Measurements from ENCODE around the gene HNF1A. TPM values are rescaled to one million over a fixed set of nuclear protein-coding genes. Genes with fewer than 3 reads are reported as not detected.

The HNF1A gene, protein sequence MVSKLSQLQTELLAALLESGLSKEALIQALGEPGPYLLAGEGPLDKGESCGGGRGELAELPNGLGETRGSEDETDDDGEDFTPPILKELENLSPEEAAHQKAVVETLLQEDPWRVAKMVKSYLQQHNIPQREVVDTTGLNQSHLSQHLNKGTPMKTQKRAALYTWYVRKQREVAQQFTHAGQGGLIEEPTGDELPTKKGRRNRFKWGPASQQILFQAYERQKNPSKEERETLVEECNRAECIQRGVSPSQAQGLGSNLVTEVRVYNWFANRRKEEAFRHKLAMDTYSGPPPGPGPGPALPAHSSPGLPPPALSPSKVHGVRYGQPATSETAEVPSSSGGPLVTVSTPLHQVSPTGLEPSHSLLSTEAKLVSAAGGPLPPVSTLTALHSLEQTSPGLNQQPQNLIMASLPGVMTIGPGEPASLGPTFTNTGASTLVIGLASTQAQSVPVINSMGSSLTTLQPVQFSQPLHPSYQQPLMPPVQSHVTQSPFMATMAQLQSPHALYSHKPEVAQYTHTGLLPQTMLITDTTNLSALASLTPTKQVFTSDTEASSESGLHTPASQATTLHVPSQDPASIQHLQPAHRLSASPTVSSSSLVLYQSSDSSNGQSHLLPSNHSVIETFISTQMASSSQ
- not detected for total RNA-seq
- polyA plus RNA-seq: not detected

- no peak within 1 kb of the TSS for H3K4me3 Mint-ChIP-seq
Measured at GRCh38 chr12:120978296-120979219, at the start of gene HNF1A. Gene HNF1A, plus strand, starts transcription at chr12:120978543. Its CDS starts 226 bp downstream, at chr12:120978769.

GRCh38 chr12:120928864-120929652, 49.3 kb upstream of the HNF1A start:
- Histone ChIP-seq H3K27me3 (ENCODE audit: insufficient read depth, low read length, poor library complexity, severe bottlenecking) (no peaks in the 10 kb centered on the region), H3K27ac (ENCODE audit: low read depth, low read length) (no peak overlapping the region), H3K4me3 (ENCODE audit: low read length) (no peak overlapping the region), H3K4me1 (ENCODE audit: insufficient read depth, low read length) (no peaks in the 10 kb centered on the region), H3K9me3 (ENCODE audit: low read length) (no peaks in the 10 kb centered on the region), H3K36me3 (ENCODE audit: insufficient read depth, low read length) (no peaks in the 10 kb centered on the region)
- no peaks in the 10 kb centered on the region for H3K36me3 Mint-ChIP-seq
- no peak for DNase-seq
- H3K27me3 Mint-ChIP-seq: peaks cover 3% of the 10 kb centered on the region in 2 donors
- CTCF ChIA-PET: no interaction called here
- no peaks in the 10 kb centered on the region for H3K9me3 Mint-ChIP-seq
- POLR2A ChIA-PET: no interaction called here
- no peak overlapping the region for H3K4me3 Mint-ChIP-seq
- no peak overlapping the region for H3K27ac Mint-ChIP-seq
- H3K4me1 Mint-ChIP-seq: no peaks in the 10 kb centered on the region

More at GRCh38 chr12:120978296-120979219, at the start of gene HNF1A:
- Histone ChIP-seq H3K4me3 (ENCODE audit: low read length) (no peak within 1 kb of the TSS), H3K36me3 (ENCODE audit: insufficient read depth, low read length) (no peaks in the 10 kb centered on the region), H3K27ac (ENCODE audit: low read depth, low read length) (no peak within 1 kb of the TSS), H3K9me3 (ENCODE audit: low read length) (no peaks in the 10 kb centered on the region), H3K4me1 (ENCODE audit: insufficient read depth, low read length) (no peaks in the 10 kb centered on the region), H3K27me3 (ENCODE audit: insufficient read depth, low read length, poor library complexity, severe bottlenecking) (no peaks in the 10 kb centered on the region)
- no peaks in the 10 kb centered on the region for H3K36me3 Mint-ChIP-seq
- CTCF ChIA-PET: no interaction called here
- H3K27ac Mint-ChIP-seq: peak within 1 kb of the TSS in 1 of 8 donors; percentile 43
- no peaks in the 10 kb centered on the region for H3K4me1 Mint-ChIP-seq
- POLR2A ChIA-PET: no interaction called here
- no peak for DNase-seq
- H3K9me3 Mint-ChIP-seq: no peaks in the 10 kb centered on the region
- H3K27me3 Mint-ChIP-seq: no peaks in the 10 kb centered on the region

- Histone ChIP-seq H3K36me3 (ENCODE audit: insufficient read depth, low read length) (no peaks in the 10 kb centered on the region), H3K4me1 (ENCODE audit: insufficient read depth, low read length) (no peaks in the 10 kb centered on the region), H3K27me3 (ENCODE audit: insufficient read depth, low read length, poor library complexity, severe bottlenecking) (no peaks in the 10 kb centered on the region), H3K9me3 (ENCODE audit: low read length) (no peaks in the 10 kb centered on the region), H3K27ac (ENCODE audit: low read depth, low read length) (no peak overlapping the region), H3K4me3 (ENCODE audit: low read length) (no peak overlapping the region)
- Mint-ChIP-seq H3K27me3 (peaks cover 3 to 4% of the 10 kb centered on the region in 2 donors), H3K4me1 (no peaks in the 10 kb centered on the region), H3K4me3 (no peak overlapping the region), H3K36me3 (no peaks in the 10 kb centered on the region), H3K9me3 (no peaks in the 10 kb centered on the region), H3K27ac (no peak overlapping the region)
- CTCF ChIA-PET: no interaction called here
- no peak for DNase-seq
- POLR2A ChIA-PET: no interaction called here
Measured at GRCh38 chr12:120930032-120930431, 48.3 kb upstream of the HNF1A start.

GRCh38 chr12:120932058-120932457, 46.3 kb upstream of the HNF1A start:
- H3K27ac ChIP-seq (ENCODE audit: low read depth, low read length): no peak overlapping the region
- Mint-ChIP-seq H3K36me3 (no peaks in the 10 kb centered on the region), H3K4me1 (no peaks in the 10 kb centered on the region), H3K27me3 (peaks cover 3 to 6% of the 10 kb centered on the region in 2 donors), H3K27ac (no peak overlapping the region), H3K4me3 (no peak overlapping the region), H3K9me3 (no peaks in the 10 kb centered on the region)
- H3K4me3 ChIP-seq (ENCODE audit: low read length): no peak overlapping the region
- no peaks in the 10 kb centered on the region for H3K9me3 ChIP-seq (ENCODE audit: low read length)
- no peaks in the 10 kb centered on the region for H3K4me1 ChIP-seq (ENCODE audit: insufficient read depth, low read length)
- CTCF ChIA-PET: interaction anchor here (1.5 kb wide), 1 partner anchor 40 kb away, joined by 4 read pairs; no protein-coding TSS in a partner anchor
- H3K27me3 ChIP-seq (ENCODE audit: insufficient read depth, low read length, poor library complexity, severe bottlenecking): no peaks in the 10 kb centered on the region
- POLR2A ChIA-PET: no interaction called here
- no peaks in the 10 kb centered on the region for H3K36me3 ChIP-seq (ENCODE audit: insufficient read depth, low read length)
- no peak for DNase-seq

DNA sequence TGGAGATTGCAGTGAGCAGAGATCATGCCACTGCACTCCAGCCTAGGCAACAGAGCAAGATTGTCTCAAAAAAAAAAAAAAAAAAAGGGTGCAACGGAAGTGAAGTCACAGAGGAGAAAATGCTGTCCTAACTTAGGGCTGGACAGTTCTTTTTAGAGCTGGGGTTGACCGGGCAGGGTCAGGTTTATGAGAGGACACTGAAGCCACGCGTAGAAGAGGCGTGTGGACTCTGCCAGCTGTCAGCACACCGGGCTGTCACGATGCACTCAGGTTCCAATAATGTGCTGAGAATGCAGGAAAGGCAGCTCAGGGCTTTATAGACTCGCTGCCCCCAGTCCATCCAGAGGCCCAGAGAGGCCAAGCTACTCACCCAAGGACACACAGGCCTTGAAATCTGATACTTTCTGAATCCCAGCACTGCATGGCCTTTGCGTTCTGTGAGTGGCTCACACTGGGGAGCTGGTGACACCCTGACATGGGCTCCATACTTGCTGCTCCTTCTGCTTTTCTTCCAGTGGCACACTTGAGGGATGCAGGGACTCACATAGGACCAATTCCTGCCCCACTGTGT, 45.3 kb upstream of the HNF1A start:
- no peaks in the 10 kb centered on the region for H3K36me3 ChIP-seq (ENCODE audit: insufficient read depth, low read length)
- DNase-seq: no peak
- POLR2A ChIA-PET: no interaction called here

DNA sequence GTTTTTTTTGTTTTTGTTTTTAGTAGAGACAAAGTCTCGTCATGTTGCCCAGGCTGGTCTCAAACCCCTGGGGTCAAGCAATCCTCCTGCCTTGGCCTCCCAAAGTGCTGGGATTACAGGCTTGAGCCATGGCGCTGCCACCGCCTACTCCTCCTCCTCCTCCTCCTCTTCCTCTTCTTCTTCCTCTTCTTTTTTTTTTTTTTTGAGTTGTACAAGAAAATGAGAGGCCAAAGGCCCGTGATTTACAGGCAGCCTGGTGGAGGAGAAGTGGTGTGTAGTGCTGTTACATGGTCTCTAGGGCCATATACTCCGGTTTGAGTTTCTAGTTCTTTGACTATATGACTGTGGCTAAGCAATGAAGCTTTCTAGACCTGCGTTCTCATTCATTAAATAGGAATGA, 44.6 kb upstream of the HNF1A start:
- Histone ChIP-seq H3K4me3 (ENCODE audit: low read length) (no peak overlapping the region), H3K27me3 (ENCODE audit: insufficient read depth, low read length, poor library complexity, severe bottlenecking) (no peaks in the 10 kb centered on the region), H3K4me1 (ENCODE audit: insufficient read depth, low read length) (no peaks in the 10 kb centered on the region), H3K9me3 (ENCODE audit: low read length) (no peaks in the 10 kb centered on the region), H3K36me3 (ENCODE audit: insufficient read depth, low read length) (no peaks in the 10 kb centered on the region), H3K27ac (ENCODE audit: low read depth, low read length) (no peak overlapping the region)
- Mint-ChIP-seq H3K4me3 (no peak overlapping the region), H3K27me3 (peaks cover 9 to 14% of the 10 kb centered on the region in 2 donors), H3K27ac (no peak overlapping the region), H3K36me3 (no peaks in the 10 kb centered on the region), H3K4me1 (no peaks in the 10 kb centered on the region), H3K9me3 (no peaks in the 10 kb centered on the region)
- no peak for DNase-seq
- CTCF ChIA-PET: no interaction called here
- POLR2A ChIA-PET: interaction anchor here (0.7 kb wide), 1 partner anchor 32 kb away, joined by 3 read pairs; no protein-coding TSS in a partner anchor

More for the DNA sequence above, 45.3 kb upstream of the HNF1A start:
- Histone ChIP-seq H3K4me1 (ENCODE audit: insufficient read depth, low read length) (no peaks in the 10 kb centered on the region), H3K27me3 (ENCODE audit: insufficient read depth, low read length, poor library complexity, severe bottlenecking) (no peaks in the 10 kb centered on the region), H3K27ac (ENCODE audit: low read depth, low read length) (no peak overlapping the region), H3K9me3 (ENCODE audit: low read length) (no peaks in the 10 kb centered on the region), H3K4me3 (ENCODE audit: low read length) (no peak overlapping the region)
- Mint-ChIP-seq H3K27me3 (peaks cover 8 to 9% of the 10 kb centered on the region in 2 donors), H3K4me1 (no peaks in the 10 kb centered on the region), H3K4me3 (no peak overlapping the region), H3K36me3 (no peaks in the 10 kb centered on the region), H3K9me3 (no peaks in the 10 kb centered on the region), H3K27ac (no peak overlapping the region)
- CTCF ChIA-PET: interaction anchor here (1.5 kb wide), 1 partner anchor 39 kb away, joined by 4 read pairs; no protein-coding TSS in a partner anchor

DNA sequence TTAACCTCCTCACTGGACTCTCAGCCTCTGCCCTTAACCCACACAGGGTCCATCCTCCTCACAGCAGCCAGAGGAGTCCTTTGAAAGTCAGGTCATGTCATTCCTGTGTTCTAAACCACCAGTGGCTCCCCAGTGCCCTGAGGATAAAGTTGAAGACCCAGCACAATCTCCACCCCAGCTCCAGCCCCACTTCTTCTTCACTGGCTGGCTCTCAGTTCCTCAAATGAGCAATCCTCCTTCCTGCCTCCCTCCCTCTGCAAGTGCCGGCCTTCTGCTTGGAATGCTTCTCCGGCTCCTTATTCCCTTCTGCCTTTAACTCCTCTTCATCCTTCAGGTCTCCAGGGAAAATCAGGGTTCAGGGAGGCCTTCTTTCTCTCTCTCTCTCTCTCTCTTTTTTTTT, 42.1 kb upstream of the HNF1A start:
- Mint-ChIP-seq H3K27ac (no peak overlapping the region), H3K4me1 (no peaks in the 10 kb centered on the region), H3K27me3 (peaks cover 11 to 19% of the 10 kb centered on the region in 2 donors), H3K36me3 (no peaks in the 10 kb centered on the region), H3K9me3 (no peaks in the 10 kb centered on the region), H3K4me3 (no peak overlapping the region)
- CTCF ChIA-PET: interaction anchor here (1.0 kb wide), 1 partner anchor 9 kb away, joined by 4 read pairs; no protein-coding TSS in a partner anchor
- Histone ChIP-seq H3K27me3 (ENCODE audit: insufficient read depth, low read length, poor library complexity, severe bottlenecking) (no peaks in the 10 kb centered on the region), H3K4me1 (ENCODE audit: insufficient read depth, low read length) (no peaks in the 10 kb centered on the region), H3K9me3 (ENCODE audit: low read length) (no peaks in the 10 kb centered on the region), H3K27ac (ENCODE audit: low read depth, low read length) (no peak overlapping the region), H3K36me3 (ENCODE audit: insufficient read depth, low read length) (no peaks in the 10 kb centered on the region), H3K4me3 (ENCODE audit: low read length) (no peak overlapping the region)
- POLR2A ChIA-PET: no interaction called here
- no peak for DNase-seq
